ENCODE results near the gene PTPRN2.
"Not testable (repeated sequence)": the region's sequence is repeated elsewhere in the genome, so short reads cannot be mapped to it uniquely, and the experiment has no call there.

PTPRN2 gene

DNA sequence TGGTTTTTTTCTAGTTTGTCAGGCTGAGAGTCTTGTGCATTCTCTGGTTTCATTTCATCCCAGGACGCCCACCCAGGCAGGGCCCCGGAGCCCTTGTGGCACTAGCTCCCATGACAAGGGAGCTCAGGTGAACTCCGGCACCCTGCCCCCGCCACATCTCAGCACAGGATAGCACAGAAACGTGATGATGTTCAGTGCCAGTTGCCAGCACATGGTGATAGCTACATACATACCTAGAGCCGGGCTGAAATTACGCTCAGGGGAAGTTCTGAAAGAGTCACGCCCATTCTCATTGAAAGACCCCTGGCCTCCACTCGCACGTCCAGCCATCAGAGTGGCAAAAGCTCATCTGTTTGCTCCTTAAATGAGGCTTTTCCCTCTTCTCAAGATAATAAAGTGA is 273.7 kb downstream of the PTPRN2 start:
- DNase-seq = no peak

DNA sequence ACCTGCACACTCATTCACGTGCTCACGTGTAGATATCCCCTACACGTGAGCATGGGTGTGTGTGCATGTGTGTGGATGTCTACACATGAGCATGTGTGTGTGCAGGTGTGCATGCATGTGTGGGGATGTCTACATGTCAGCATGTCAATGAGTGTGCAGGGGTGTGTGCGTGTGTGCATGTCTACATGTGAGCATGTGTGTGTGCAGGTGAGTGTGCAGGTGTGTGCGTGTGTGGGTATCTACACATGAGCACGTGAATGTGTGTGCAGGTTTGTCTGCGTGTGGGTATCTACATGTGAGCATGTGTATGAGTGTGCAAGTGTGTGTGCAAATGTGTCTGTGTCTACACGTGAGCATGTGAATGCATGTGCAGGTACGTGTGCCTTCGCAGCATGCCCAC is 274.8 kb downstream of the PTPRN2 start:
- DNase-seq = no peak

DNA sequence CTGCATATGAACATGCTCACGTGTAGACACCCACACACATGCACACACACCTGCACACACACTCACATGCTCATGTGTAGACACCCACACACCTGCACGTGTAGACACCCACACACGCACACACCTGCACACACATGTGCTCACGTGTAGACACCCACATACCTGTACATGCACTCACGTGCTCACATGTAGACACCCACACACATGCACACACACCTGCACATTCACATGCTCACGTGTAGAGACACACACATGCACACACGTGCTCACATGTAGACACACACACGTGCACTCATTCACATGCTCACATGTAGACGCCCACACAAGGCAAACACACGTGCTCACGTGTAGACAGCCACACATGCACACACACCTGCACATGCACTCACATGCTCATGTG is 275.8 kb downstream of the PTPRN2 start:
- no peak for DNase-seq

DNA sequence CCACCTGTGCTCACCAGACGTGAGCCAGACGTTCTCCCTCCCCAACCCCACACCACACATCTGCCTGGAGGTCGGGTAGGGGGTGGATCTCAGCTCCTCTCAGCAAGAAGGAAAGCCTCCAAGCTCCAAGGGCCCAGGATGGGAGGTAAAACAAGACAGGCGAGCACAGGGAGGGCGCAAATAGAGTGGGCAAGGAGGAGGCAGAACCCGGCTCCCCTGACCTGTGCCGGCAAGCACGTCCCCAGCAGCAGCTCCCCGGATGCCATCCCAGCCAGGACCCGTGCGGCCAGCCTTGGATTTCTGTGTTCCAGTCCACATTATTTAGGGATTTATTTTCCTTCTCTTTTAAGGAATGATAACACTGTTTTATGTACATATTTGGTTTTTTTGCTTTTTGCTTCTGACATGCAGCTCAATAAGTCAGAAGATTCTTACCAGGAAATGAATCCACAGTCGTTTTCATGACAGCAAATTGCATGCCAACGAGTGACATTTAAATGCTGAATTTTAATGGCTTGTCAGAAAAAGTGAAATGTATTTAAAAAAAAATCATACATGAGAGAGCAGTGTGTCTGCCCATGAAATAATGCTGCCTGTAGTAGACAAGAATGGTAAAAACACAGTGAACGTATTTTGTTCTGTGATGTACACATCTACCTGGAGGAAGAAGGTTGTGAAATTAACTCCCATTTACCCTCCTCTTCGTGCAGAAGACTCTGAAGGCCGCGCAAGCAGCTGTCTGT is 276.5 kb downstream of the PTPRN2 start:
- DNase-seq = no peak

DNA sequence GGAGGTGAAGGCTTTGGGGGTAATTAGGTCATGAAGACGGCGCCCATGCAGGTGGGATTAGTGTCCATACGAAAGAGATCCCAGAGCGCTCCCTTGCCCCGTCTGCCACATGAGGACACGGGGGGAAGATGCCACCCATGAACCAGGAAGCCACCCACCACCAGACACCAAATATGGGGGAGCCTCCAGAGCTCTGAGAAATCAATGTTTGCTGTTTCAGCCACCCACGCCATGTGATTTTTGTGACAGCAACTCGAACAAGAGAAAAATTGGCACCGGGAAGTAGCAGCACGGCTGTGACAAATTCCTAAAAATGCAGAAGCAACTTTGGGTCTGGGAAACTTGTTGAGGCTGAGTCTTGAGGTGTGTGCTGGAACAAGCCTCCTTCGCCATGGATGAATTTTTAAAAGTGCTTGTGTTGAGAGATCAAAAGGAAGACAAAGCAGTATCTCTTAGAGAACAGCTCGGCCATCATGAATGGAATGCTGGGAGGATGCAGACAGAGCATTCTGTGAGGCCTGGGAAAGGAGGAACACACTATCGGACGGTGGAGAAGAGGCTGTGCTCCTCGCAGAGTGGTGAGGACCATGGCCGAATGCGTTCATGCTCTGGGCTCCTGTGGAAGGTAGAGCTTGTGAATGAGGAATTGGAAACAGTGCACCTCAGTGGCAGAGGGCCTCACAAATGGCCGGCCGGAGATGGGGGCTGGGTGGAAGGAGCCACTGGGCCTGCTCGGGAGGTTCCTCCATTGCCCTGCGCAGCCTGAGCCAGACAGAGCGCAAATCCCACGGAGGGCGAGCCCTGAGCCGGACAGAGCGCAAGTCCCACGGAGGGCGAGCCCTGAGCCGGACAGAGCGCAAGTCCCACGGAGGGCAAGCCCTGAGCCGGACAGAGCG is 277.5 kb downstream of the PTPRN2 start:
- no peak for DNase-seq

DNA sequence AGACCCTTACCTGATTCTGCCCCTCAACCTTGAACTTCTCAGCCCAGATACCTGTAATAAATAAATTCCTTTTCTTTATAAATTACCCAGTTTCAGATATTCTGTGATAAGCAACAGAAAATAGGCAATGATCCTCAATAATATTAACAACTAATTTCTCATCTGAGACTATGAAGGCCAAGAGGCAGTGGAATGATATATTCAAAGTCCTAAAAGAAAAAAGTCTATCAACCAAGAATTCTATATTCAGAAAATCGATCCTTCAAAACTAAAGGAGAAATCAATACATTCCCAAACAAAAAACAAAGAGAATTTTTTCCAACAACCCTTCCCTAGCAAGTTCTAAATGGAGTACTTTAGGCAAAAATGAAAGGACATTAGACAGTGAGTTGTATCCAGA is 279.6 kb downstream of the PTPRN2 start:
- no peak for DNase-seq

DNA sequence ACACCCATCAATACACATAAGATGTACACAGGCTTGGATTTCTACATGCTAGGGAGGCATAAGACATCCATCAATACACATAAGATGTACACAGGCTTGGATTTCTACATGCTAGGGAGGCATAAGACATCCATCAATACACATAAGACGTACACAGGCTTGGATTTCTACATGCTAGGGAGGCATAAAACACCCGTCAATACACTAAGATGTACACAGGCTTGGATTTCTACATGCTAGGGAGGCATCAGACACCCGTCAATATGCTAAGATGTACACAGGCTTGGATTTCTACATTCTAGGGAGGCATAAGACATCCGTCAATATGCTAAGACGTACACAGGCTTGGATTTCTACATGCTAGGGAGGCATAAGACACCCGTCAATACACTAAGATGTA is 283.6 kb downstream of the PTPRN2 start:
- not testable (repeated sequence) for DNase-seq

DNA sequence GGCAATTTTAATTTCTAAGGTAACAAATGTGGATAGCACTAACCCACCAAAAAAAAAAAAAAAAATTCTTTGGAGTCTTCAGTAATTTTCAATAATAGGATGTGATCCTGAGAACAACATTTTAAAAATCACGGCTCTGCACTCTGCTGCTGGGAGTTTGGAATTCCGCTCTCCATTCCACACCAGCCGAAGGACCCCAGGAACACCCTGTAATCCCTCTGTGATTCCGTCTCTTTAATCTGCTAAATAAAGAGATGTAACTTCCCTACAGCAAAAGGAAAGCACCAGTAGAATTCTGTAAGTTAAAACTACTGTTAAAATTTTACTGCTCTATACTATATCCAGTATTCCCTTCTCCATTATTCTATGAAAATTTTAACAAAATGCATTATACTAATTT is 284.5 kb downstream of the PTPRN2 start:
- no peak for DNase-seq

DNA sequence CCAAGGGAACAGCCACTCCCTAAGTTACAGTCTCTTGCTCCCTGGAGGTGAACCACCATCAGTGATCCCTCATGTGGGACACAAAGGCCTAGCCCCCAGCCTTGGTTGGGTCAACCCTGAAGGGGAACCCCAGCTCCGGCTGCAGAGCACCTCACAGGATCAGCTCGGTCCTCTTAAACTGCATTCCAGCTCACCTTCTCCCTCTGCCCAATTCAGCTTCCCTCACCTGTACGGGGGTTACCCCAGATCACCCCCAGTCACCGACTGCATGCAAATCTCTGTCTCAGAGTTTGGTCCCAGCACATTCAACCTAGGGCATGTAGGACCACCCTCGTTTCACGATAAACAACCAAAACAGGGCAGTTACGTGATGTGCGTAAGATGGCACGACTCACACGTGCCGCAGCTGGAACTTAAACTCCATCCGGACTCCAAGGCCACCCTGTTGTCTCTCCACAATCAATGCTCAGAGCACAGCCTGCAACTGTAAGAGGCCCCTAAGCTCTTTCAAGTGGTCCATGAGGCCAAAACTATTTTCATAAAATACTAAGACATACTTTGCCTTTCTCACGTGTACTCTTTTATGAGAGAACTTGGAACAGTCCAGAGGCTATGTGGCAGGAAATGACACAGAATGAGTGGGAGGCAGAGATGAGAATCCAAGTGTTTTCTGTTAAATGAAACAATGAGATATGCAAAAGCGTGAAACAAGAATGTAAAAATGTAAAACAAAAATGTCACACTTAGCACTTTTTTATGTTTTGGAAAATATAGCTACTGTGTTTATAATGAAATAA is 285.2 kb downstream of the PTPRN2 start:
- DNase-seq = no peak

DNA sequence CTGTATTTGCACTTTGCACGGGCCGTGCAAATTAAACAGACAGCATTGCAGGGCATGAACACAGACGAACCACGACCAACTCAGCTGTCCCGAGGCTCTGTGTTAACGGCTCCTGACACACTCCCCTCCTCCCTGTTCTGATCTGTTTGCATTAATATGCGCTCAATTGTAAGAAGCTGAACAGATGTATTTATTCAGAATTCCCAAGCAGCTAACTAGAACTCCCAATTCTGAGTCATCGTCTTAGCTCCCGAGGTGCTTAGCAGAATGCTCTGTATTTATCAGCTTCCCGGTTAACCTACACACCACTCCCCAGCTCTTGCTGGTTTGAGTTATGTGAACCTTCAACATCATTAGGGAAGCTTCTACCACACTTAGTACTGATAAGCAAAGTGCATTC is 286.4 kb downstream of the PTPRN2 start:
- DNase-seq = no peak

DNA sequence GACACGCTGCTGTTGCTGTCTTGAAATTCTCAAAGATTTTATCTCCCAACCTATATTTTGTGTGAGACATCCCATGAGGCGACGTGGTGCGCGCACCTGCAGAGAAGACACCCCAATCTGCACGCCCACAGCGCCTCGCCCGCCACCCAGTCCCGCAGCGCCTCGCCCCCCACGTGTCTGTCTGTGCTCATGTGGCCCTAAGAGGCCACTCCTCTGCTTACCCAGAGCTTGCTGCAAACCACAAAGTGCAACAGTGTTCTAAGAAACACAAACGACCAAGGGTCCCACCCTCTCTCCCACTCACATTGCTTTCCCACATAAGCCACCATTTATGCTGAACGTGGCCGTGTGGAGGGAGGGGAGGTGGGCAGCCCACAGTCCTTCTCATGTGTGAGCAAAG is 287.2 kb downstream of the PTPRN2 start:
- DNase-seq = no peak

DNA sequence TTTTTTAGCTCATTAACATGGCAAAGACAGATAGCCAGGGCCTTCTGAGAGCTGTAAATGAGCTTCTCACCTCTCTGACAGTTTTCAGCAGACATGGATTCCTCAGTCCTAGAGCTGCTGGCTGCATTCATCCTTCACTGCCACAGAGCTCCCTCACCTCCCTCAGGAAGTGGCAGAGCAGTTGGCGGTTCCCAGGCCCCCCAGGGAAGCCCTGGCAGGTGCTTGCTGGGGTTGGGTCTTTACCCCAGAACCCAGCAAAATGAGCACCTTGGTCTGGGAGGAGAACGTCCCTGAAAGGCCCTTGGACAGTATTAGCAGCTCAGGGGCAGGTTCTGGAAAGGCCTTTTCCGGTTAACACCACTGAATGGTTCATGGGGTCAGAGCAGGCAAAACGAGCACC is 288.0 kb downstream of the PTPRN2 start:
- DNase-seq = no peak

DNA sequence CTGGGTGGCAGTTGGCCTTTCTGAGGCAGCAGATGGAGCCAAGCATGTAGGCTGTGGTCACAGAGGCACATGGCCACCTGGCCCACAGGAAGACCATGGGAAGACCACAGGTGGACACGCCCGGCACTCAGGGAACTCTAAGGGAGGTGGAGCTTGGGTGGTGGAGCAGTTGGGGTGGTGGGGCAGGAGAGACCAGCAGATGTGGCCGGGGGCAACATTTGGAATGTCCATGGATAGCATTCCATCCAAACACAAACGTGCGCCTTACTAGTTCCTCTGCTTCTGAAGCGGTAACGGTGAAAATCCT is 290.9 kb downstream of the PTPRN2 start:
- no peak for DNase-seq

DNA sequence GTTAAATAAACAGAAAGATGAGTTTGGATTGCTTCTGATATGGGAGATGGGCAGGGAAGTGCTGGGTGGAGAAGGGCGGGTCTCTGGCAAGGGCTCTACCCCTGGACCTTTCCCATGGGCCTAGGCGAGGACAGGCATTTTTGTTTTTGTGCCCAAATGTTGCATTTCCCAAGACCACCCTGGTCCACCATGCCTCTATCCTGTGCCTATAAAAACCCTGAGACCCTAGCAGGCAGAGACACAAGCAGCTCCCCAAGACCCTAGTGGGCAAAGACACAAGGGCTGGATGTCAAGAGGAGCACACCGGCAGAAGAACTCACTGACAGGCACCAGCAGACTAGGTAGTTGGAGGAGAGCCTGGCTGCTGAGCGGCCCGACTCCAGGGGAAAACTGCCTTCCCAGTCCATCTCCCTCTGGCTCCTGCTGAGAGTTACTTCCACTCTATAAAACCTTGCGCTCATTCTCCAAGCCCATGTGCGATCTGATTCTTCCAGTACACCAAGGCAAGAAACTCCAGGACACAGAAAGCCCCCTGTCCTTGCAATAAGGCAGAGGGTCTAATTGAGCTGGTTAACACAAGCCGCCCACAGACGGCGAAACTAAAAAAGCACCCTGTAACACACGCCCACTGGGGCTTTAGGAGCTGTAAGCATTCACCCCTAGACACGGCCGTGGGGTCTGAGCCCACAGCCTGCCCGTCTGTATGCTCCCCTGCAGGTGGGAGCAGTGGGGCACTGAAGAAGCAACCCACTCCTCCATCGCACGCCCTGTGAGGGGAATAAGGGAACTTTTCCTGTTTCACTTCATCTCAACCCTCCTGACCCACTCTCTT is 291.4 kb downstream of the PTPRN2 start:
- DNase-seq = no peak

DNA sequence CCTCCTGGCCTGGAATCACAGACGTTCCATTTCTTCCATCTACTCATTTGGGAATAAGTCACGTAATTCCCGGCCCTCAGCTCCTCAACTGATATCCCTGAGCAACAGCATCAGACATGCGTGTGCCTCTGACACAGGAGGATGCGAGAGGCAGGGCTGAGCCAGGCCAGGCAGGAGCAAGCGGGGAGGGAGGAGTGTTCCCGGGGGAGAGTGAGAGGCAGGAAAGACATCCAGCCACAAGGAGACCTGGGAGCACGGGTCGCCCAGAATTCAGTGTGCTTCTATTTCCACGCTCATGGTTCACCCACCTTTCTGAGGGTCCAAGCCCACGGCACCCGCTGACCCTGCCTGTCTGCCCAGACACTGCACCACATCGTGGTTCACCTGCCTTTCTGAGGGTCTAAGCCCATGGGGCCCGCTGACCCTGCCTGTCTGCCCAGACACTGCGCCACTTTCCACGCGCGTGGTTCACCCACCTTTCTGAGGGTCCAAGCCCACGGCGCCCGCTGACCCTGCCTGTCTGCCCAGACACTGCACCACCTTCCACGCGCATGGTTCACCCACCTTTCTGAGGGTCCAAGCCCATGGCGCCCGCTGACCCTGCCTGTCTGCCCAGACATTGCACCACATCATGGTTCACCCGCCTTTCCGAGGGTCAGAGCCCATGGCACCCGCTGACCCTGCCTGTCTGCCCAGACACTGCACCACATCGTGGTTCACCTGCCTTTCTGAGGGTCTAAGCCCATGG is 293.0 kb downstream of the PTPRN2 start:
- not testable (repeated sequence) for DNase-seq

DNA sequence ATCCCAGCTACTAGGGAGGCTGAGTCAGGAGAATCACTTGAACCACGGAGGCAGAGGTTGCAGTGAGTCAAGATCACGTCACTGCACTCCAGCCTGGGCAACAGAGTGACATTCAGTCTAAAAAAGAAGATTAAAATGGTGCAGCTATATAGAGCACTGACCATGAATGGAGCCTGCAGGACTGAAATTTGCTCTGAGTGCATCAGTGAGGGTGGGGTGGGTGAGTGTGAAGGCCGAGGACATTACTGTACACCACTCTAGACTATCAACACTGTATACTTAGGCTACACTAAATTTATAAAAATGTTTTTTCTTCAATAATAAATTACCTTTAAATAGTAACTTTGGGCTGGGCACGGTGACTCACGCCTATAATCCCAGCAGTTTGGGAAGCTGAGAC is 294.7 kb downstream of the PTPRN2 start:
- no peak for DNase-seq

DNA sequence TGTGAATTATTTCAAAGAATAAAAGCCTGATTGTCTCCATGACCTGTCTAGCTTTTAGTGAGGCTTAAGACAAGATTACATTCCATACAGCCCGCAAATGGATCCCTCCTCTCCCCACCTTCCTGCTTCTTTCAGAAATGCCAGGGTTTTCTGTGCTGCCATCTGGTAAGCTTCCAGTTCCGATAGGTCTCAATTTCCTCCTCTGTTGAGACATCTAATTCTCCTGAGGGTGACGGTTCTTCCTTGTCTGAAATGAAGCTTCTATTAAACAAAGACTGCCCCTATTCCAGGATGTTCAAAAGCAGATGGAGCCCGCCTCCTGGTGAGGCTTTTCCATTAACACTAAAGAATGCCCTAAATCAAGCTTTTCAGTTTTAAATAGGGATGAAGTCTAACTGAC is 295.6 kb downstream of the PTPRN2 start:
- no peak for DNase-seq

DNA sequence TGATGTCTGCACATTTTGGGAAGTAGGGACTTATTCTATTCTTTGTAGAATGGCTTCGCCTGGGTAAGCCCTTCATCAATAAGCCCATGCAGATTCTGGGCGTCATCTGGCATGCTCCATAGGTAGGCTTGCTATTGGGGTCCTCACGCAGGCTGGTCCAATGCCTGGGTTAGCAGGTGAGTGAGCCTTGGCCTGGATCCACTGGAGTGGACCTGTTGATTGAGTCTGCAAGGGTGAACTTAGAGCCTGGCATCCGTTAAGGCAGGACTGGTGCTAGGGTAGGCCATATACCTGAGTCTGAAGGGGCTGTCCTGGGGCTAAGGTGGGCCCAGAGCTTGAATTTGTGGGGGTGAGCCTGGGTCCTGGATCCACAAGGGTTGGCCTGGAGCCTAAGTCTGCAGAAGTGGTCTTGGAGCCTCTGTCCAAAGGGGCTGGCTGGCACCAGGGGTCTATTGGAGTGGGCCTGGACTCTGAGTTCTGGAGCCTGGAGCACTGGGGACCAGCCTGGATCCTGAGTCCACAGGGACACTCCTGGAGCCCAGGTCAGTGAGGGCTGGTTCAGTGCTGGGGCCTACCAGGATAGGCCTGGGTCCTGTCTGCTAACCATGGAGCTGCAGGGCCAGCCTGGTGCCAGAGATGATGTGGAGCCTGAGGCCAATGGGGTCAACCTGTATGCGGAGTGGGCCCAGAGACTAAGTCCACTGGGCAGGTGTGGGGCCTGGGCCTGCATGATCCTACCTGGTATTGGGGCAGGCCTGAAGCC is 297.7 kb downstream of the PTPRN2 start:
- DNase-seq = no peak

DNA sequence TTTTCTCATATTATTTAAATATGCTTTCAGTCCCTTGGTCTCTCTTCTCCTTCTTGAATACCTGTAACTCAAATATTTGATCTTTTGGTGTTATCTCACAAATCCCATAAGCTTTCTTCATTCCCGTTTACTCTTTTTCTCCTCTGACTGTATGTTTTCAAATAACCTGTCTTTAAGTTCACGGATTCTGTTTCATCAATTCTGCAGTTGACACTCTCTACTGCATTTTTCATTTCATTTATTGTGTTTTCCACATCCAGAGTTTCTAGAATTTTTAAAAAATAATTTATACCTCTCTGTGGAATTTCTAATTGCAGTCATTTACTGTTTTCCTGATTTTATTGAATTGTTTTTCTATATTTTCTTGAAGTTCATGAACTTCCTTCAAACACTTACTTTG is 298.4 kb downstream of the PTPRN2 start:
- no peak for DNase-seq

DNA sequence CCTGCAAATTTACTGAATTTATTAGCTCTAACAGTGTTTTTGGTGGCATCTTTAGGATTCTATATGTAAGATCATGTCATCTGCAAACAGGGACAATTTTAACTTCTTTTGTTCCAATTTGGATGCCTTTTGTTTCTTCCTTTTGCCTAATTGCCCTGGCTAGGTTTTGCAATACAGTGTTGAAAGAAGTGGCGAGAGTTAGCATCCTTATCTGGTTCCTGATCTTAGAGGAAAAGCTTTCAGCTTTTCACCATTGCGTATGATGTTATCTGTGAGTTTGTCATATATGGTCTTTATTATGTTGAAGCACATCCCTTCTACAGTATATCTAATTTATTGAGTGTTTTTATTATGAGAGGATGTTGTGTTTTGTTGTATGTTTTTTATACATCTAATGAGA is 301.4 kb downstream of the PTPRN2 start:
- DNase-seq = no peak

DNA sequence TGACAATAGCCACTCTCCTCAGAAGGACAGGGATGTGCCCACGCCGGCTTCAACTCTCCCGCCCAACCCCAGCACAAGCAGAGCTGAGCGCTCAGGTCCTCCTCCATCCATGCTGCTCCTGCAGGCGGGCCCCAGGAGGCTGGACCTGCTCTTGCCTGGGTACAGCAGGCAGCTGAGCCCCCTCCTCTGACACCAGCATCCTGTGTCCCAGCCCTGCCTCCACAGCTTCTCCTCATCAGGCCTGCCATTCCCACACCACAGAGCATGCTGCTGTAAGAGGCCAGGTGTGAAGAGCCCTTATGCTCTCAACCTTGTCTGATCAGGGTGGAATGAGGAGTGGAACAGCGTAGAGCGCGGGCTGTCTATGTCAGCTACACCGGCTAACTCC is 302.2 kb downstream of the PTPRN2 start:
- no peak for DNase-seq
